Measurements from ENCODE around the gene SERINC4. TPM values are rescaled to one million over a fixed set of nuclear protein-coding genes. Genes with fewer than 3 reads are reported as not detected.

Gene SERINC4
- polyA plus RNA-seq, 1 donor (not counting 4 experiments of a cell fraction or from before 2014, with no cell fraction given) = 0.05 TPM

DNA sequence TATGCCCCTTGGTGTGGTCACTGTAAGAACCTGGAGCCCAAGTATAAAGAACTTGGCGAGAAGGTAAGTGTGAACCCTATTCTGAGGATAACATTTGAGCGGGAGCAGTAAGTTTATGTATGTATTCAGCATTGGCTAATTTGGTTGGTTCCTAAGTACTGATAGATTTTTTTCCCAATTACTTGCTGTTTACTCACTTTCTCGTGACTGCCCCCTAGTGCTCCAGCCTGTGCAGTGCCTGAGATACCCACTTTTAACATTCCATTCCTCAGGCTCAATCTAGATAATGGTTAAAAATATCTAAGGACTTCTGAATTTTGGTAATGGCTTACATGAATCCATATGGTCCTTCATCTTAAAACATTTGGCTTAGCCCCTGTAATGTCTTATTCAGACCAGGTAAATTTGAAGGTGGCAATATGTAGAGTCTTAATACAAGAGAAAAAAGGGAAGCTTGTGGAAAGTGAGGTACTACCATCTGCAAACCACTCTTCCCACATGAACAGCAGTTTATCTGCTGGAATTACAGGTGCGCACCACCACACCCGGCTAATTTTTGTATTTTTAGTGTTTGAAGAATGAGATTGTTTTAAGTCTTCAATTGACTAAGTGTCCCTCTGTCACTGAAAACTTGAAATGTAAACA, 30.3 kb downstream of the SERINC4 start:
- dilution Hi-C loops (cut with MboI; ENCODE audit: extremely low pct_ligation_motif_present, low sequenced_read_pairs) = no loop called here
- H3K4me1 ChIP-seq (ENCODE audit: control insufficient read depth, extremely low read depth, insufficient read depth, low read length) = peaks cover 6% of the 10 kb centered on the region
- H3K4me3 ChIP-seq (ENCODE audit: control insufficient read depth in 2 of 3, extremely low read depth in 1 of 3, insufficient read depth in 2 of 3, low read depth in 1 of 3, low read length in 3 of 3) = no peak overlapping the region
- H3K9me3 ChIP-seq (ENCODE audit: control insufficient read depth, low read depth, low read length) = no peaks in the 10 kb centered on the region
- no peak overlapping the region for H3K4me2 ChIP-seq (ENCODE audit: control insufficient read depth, extremely low read depth, insufficient read depth, low read depth, low read length)
- DNase-seq (ENCODE audit: low read depth, low spot score) (no peak), FAIRE-seq (peak; percentile 44)
- H3K27me3 ChIP-seq (ENCODE audit: control insufficient read depth, extremely low read depth, insufficient read depth, low read length) = no peaks in the 10 kb centered on the region
- no peak overlapping the region for H3K9ac ChIP-seq (ENCODE audit: control insufficient read depth, extremely low read depth, insufficient read depth, low read length)
- H3K36me3 ChIP-seq (ENCODE audit: control insufficient read depth in 2 of 2, extremely low read depth in 1 of 2, insufficient read depth in 2 of 2, low read length in 2 of 2) = peaks cover 32 to 59% of the 10 kb centered on the region in 2 experiments
- no peak overlapping the region for H3K27ac ChIP-seq (ENCODE audit: control insufficient read depth, insufficient read depth, low read length)
- no peaks in the 10 kb centered on the region for H4K20me1 ChIP-seq (ENCODE audit: control insufficient read depth, extremely low read depth, insufficient read depth, low read length)
- no peaks in the 10 kb centered on the region for H3K79me2 ChIP-seq (ENCODE audit: control insufficient read depth, insufficient read depth, low read length)
- no peaks in the 10 kb centered on the region for H3K9me1 ChIP-seq (ENCODE audit: control insufficient read depth, extremely low read depth, insufficient read depth, low read length)
- H2AFZ ChIP-seq (ENCODE audit: control insufficient read depth, low read length) = no peak overlapping the region
- no peak for TF ChIP-seq EZH2 (IDR thresholded peaks at IDR 0.05; ENCODE audit: low read length)
- TF ChIP-seq, protein P1, sequence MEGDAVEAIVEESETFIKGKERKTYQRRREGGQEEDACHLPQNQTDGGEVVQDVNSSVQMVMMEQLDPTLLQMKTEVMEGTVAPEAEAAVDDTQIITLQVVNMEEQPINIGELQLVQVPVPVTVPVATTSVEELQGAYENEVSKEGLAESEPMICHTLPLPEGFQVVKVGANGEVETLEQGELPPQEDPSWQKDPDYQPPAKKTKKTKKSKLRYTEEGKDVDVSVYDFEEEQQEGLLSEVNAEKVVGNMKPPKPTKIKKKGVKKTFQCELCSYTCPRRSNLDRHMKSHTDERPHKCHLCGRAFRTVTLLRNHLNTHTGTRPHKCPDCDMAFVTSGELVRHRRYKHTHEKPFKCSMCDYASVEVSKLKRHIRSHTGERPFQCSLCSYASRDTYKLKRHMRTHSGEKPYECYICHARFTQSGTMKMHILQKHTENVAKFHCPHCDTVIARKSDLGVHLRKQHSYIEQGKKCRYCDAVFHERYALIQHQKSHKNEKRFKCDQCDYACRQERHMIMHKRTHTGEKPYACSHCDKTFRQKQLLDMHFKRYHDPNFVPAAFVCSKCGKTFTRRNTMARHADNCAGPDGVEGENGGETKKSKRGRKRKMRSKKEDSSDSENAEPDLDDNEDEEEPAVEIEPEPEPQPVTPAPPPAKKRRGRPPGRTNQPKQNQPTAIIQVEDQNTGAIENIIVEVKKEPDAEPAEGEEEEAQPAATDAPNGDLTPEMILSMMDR (optimal IDR thresholded peaks at IDR 0.05 in 1 of 3, IDR thresholded peaks at IDR 0.05 in 1 of 3, conservative IDR thresholded peaks at IDR 0.05 in 1 of 3; ENCODE audit: extremely low read depth in 1 of 3, insufficient read depth in 2 of 3, low read length in 3 of 3) = peak; percentile 68 to 79 (median 76)

DNA sequence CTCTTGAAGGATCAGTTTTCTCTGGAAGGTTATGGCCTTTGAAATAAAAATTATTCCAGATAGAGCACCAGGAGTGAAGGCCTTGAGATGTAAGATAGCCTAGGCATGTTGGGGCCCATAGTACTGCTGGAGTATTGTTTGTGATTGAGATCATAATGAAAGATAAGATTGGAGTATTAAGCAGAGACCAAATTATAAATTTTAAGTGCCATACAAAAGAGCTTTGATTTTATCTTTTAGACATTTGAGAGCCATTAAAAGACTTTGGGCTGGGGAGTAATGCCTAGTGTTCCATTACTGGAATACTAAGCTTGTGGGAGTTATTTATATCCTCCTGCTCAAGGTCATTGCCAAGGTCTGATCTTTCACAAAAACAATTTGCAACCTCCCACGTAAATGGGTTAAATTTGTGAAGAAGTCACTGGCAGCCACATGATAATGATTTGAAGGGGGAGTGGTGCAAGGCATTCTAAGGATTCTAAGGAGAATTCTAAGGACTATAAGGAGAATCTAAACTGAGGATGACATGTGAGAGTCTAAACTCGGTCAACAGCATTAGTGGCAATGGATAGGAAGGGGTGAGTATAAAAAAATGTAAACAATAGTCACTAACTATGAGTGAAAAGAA, 36.1 kb downstream of the SERINC4 start:
- dilution Hi-C loops (cut with MboI; ENCODE audit: extremely low pct_ligation_motif_present, low sequenced_read_pairs) = no loop called here
- no peaks in the 10 kb centered on the region for H4K20me1 ChIP-seq (ENCODE audit: control insufficient read depth, extremely low read depth, insufficient read depth, low read length)
- H3K9me3 ChIP-seq (ENCODE audit: control insufficient read depth, low read depth, low read length) = no peaks in the 10 kb centered on the region

More for the DNA sequence above, 36.1 kb downstream of the SERINC4 start:
- Histone ChIP-seq H3K4me1 (ENCODE audit: control insufficient read depth, extremely low read depth, insufficient read depth, low read length) (no peaks in the 10 kb centered on the region), H3K27me3 (ENCODE audit: control insufficient read depth, extremely low read depth, insufficient read depth, low read length) (no peaks in the 10 kb centered on the region), H3K9me1 (ENCODE audit: control insufficient read depth, extremely low read depth, insufficient read depth, low read length) (no peaks in the 10 kb centered on the region), H3K27ac (ENCODE audit: control insufficient read depth, insufficient read depth, low read length) (no peak overlapping the region), H3K36me3 (ENCODE audit: control insufficient read depth in 2 of 2, extremely low read depth in 1 of 2, insufficient read depth in 2 of 2, low read length in 2 of 2) (peaks cover 32 to 39% of the 10 kb centered on the region in 2 experiments), H2AFZ (ENCODE audit: control insufficient read depth, low read length) (no peak overlapping the region), H3K4me2 (ENCODE audit: control insufficient read depth, extremely low read depth, insufficient read depth, low read depth, low read length) (no peak overlapping the region), H3K9ac (ENCODE audit: control insufficient read depth, extremely low read depth, insufficient read depth, low read length) (no peak overlapping the region), H3K79me2 (ENCODE audit: control insufficient read depth, insufficient read depth, low read length) (no peaks in the 10 kb centered on the region), H3K4me3 (ENCODE audit: control insufficient read depth in 2 of 3, extremely low read depth in 1 of 3, insufficient read depth in 2 of 3, low read depth in 1 of 3, low read length in 3 of 3) (no peak overlapping the region)
- FAIRE-seq = no peak
- DNase-seq (ENCODE audit: low read depth, low spot score) = no peak
- TF ChIP-seq EZH2 (IDR thresholded peaks at IDR 0.05; ENCODE audit: low read length) = no peak
- TF ChIP-seq, protein P1 (optimal IDR thresholded peaks at IDR 0.05 in 1 of 3, IDR thresholded peaks at IDR 0.05 in 1 of 3, conservative IDR thresholded peaks at IDR 0.05 in 1 of 3; ENCODE audit: extremely low read depth in 1 of 3, insufficient read depth in 2 of 3, low read length in 3 of 3) = no peak

Data from keratinocyte (primary cell).